Activated effector memory CD4-positive, alpha-beta T cell treated with anti-CD3 and anti-CD28 coated beads, Interleukin-2, amount 50 U/mL, for 16 hours (primary cell): ENCODE results near the gene IRF1.

Source experiments
- DNase-seq: peaks from one replicate; pipeline ENCODE4 v3.0.0-alpha.2; 2020

The IRF1 gene

DNA sequence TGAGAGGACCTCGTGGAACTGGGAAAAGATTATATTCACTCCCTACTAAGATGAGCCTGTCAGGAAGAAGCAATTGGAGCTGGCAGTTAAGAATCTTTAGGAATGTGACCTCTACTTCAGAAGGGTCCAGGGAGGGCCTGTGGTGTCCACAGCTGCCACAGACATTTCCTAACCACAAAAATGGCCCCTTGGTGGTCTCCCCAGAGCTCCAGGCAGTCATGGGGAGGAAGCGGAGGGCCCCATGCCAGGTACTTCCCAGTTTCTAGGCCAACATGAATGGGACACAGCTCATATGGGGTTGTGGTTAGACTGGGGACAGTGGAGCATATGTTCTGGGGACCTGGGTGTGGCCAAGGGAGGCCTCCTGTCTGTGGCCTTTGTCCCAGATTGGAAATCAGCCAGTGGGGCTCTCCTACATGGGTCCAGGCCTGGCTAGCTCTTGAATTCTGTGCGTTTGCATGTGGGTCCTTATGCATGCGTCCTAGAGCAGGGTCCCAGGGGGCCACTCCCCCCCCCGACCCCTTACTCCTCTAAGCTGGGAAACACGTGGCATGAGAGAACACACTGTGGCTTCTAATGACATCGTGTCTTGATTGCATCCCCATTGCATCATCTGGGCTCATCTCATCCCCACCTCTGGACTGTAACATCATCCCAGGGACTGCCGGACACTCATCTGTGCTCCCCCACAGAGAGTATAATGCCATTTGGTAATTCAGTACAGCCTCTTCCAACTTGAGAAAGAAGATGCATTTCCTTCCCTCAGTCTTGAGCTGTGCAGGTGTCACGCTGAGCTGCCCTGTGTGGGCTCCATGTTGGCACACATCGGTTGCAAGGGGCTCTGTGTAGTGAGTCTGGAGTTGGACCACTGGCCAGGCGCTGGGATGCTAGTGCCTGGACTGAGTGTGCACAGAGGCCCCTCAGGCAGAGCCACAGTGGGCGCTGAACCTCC, 31.3 kb downstream of the IRF1 start:
- DNase-seq: peak; percentile 55

DNA sequence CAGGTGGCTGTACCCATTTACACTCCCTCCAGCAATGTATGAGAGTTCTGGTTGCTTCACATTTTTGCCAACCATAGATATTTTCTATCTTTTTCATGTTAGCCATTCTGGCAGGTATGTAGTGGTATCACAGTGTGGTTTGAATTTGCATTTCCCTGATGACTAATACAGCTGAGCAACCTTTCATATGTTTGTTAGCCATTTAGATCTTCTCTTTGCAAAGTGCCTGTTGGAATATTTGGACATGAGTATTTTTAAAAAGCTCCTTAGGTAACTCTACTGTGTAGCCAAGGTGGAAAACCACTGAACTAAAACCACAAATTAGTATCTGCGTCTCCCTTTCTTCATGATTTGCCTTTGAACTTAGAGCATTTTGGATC, 31.9 kb downstream of the IRF1 start:
- DNase-seq: no peak

DNA sequence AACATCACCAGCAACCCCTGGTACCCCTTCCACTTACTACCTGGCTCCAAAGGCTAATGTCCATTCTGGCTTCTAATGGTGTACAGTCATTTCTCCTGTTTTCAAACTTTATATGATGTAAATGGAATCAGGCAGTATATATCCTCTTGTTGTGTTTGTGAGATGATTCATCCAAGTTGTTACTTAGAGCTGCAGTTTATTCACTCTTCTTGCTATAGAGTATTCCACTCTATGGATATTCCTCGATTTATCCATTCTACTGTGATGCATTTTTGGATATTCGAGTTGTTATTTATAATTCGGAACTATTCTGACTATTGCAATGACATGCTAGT, 32.4 kb downstream of the IRF1 start:
- peak; percentile 39 for DNase-seq

DNA sequence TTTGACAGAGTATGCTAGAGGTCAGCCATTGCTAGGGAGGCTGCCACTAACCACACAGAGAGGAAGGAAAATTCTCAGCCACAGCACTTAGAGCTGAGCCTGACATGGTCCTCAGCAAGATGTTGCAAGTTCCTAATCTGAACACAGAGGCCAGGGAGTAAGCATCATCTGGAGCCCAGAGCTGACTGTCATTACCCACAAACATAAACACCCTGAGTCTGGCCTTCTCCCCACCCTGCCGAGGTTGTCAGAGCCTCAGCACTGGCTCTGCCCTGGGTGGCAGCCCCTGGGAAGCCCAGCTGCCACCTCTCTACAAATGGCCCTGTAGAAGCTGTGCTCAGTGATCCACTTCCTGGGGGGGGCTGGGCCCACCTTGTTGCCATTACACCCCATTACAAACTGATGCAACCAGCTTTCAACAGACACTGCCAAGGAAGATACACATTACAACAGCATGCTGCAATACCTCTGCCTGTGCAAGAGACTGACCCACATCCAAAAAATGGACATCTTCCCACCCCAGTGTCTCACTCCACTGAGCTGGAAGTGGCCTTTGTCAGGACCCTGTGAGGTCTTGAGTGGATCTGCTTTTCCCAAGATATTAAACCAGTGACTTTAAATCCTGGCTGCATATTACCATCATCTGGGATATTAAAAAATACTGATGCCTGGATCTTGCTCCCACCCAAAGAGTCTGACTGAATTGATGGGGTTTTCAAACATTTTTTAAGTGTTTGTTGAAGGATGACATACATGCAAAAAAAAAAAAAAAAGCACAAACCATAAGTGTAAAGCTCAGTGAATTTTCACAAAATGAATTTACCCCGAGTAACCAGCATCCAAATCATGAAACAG, 33.0 kb downstream of the IRF1 start:
- peak; percentile 66 for DNase-seq

DNA sequence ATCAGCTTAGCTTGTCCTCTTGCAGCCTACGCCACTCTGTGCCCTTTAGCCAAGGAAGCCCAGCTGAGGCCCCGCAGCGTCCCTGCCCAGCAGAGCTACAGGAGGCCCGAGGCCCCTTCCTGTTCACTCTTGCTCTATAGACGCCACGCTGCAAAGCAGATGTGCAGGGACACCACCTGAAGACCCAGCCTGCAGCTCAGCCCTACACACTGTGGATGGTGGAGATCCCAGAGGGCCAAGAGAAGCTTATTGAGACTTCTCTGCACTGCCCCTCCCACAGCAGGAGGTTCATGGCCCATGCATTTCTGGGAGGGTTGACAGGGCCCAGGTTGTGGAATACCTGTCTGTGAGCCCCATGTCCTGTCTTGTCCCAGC, 33.6 kb downstream of the IRF1 start:
- peak; percentile 64 for DNase-seq

DNA sequence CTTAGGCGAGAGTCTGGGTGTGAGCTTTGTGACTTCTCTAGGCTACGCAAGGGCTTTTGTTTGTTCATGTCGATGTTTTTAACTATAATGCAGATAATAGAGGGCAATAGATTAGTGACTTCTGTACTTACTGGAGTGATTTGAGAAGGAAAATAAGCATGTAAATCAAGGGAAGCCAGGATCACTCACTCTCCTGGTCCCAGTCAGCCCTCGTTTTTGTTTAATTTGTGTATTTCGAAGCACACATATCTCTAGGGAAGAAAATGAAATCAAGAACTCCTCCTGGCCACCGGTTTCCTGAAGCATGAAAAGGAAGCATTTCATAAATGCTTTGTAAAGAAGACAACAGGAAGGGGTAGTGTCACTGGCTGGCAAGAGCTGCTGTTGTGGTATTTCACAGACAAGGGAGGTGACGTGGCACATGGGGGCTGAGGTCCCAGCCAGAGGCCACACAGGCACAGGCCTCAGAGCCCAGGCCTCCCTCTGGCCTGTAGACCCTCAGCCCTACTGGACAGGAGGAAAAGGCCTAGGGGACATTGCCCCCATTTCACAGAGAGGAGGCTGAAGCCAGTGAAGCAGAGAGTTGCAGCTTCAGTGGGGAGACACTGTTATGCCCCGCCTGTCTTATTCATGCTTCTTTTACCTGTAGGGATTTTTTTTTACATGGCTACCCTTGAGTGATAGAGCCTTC, 34.1 kb downstream of the IRF1 start:
- peak; percentile 82 for DNase-seq

DNA sequence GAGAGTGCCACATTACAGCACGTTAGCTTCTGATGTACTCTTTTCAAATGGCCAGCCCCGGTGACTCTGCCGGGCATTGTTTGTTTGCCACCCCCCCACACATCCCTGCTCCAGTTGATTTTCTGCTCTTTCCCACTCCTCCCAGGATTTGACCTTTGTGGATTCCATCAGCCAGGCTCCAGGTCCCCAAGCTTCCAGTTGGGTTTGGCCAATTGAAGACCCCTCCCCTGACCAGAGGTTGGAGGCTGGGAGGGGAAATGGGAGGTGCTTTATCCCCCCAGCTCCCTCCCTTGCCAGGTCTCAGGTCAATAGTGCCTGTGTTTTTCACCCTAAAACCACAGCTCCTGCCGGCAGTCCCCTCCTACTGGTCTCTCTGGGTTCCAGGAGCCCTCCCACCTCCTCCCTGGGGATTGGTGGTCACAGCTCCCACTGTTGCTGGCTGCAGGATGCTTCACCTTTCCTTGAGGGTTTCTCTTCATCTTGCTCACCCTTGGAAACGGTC, 34.9 kb downstream of the IRF1 start:
- DNase-seq: peak; percentile 61

DNA sequence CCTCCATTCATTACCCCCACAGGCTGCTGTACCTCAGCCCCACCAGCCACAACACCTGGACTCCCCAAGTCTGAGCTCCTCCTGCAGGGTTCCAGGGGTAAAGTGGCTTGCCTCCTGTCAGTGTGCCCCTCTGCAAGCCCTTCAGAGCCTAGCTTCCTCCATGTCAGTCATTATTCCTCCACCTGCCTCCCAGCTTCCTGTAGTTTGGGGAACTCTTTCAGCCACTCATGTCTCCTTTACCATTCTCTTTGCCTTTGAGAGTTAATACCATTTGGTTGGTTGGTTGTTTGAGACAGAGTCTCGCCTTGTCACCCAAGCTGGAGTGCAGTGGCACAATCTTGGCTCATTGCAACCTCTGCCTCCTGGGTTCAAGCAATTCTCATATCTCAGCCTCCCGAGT, 36.2 kb downstream of the IRF1 start:
- peak; percentile 41 for DNase-seq

DNA sequence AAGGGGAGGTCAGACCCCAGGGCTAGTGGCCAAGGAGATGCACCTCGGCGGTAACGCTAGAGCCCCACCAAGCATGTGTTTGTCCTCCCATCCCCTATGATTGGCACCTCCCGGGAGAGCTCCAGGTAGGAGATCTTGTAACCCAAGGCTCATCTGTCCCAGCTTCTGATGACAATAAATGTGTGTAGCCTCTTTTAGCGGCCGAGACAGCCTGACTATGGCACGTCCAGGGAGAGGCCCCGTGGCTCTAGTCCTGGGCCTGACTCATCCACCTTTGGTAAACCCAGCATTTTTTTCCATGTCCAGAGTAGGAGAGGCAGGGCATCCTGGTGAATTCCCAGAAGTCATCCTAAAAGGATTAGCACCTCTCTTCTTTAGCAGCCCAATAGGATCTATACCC, 39.2 kb downstream of the IRF1 start:
- peak; percentile 39 for DNase-seq

DNA sequence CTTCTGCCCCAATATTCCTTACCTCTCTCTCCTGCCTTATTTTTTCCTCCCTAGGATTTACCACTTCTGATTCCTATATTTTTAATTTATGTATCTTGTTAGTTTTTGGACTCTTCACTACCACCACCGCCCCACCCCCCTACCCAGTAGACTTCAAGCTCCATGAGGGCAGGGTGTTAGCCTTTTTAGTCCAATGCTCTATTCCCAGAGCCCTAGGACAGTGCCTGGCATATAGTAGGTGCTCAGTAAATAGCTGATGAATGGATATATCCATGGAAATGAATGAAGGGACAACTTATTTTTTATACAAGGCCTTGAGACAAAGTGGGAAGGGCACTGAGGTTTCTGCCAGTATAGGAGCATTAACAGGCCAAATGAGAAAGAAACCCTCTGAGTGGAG, 41.5 kb downstream of the IRF1 start:
- no peak for DNase-seq

DNA sequence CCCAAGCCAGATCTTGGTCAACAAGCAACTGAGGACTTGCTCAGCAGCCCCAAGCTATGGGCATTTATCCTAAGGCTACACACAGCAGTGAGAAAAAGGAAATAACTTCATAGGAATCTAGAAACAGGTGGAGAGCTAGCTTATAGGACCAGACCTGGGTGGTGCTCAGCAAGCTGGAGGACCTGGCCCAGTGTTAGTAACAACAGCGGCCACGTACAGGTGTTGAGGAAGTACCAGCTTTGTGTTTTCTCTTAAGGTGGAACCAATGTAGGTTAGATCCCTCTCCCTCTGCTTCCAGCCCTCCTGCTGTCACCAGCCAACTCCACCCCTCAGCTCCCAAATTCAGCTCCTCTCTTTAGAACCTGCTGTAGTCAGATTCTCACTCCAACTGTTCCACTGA, 43.4 kb downstream of the IRF1 start:
- DNase-seq: peak; percentile 59

DNA sequence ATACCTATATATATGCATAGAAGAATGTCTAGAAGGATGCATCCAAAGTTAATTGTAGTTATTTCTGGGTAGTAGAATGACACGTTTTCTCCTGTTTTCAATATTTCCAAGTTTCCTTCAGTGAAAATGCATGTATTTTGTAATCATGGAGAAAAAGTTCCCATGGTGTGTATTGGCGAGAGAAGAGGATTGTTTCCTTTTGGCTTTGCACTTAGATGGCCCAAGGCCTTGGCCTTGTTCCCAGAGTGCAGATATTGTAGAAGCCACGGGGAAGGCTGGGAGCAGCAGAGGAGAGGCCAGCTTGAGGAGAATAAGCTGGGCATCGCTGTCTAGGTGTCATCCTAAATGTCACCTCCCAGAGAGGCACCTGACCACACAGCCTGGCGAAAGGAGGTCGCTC, 44.0 kb downstream of the IRF1 start:
- DNase-seq: peak; percentile 45

DNA sequence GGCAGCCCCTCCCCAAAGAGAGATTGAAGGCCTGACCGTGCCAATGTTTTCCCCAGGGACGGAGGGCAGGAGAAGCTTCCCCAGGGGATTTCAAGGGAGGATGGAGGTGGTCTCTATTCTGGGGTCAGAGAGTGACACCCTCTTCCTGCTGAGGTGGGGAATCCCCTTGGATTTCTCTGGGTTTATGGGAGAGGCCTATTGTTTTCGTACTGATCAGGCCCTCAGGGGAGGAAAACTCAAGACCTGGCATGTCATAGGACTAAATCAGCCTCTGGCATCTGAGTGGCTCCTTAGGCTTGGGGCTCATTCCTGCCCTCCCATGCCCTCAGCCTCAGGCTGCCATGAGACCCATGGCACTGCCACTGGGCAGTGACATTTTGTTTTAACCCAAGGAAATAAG, 44.6 kb downstream of the IRF1 start:
- no peak for DNase-seq

DNA sequence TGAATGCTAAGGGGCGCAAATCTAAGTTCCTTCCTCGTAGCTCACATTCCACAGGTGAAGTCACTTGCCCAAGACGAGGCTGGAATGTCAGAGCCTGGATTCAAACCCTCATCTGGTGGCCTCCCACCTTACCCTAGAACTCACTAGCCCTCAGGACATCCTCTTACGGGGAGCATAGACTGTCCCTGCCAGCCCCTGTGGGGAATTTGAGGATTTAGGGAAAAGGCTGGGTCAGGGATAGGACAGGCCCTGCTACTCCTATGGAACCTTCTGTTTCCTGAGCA, 45.0 kb downstream of the IRF1 start:
- no peak for DNase-seq

DNA sequence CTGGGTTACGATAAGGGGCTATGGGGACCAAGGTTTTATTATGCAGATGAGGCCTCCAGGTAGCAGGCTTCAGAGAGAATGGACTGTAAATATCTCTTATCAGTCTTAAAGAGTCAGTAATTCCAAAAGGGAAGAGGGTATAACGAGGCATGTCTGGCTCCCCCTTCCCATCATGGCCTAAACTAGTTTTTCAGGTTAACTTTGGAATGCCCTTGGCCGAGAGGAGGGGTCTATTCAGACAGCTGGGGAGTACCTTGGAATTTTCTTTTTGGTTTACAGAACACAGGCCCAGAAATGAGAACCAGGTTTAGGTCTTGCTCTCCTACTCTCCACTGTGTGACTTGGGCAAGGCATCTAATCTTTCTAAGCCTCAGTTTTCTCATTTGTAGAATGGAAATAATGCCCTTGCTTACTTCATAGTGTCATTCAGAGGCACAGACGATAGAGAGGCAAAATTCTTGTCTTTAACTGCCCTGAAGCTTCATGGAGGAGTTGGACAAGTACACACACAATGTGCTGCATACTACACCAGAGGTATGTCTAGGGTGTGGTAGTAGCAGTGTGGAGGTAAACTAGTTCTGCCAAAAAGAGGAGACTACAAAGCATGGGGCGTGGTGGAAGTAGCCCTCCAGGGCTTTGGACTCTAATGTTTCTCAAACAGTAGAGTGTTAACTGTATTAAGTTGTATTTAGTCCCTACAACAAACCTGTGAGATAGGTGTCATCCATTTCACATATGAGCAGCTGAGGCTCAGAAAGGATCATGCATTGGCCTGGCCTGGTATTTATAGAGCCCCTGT, 45.5 kb downstream of the IRF1 start:
- no peak for DNase-seq

DNA sequence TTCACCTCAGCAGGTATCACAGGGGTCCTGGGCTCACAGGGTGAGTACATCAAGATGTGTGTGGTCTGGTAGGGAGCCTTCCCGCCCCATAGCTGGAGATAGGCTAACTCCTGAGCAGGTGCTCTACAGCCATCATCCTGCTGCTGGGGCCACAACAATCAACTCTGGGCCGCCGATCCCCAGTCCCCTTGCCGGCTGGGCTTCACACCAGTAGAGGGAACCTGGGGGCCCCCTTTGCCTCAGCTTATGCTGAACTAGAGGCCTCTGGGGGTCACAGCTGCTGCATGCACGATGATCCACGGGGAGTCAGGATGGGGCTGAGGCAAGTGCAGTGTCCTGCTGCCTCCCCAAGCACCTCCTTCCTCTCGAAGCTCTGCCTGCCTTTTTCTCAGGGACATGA, 46.5 kb downstream of the IRF1 start:
- peak; percentile 55 for DNase-seq

DNA sequence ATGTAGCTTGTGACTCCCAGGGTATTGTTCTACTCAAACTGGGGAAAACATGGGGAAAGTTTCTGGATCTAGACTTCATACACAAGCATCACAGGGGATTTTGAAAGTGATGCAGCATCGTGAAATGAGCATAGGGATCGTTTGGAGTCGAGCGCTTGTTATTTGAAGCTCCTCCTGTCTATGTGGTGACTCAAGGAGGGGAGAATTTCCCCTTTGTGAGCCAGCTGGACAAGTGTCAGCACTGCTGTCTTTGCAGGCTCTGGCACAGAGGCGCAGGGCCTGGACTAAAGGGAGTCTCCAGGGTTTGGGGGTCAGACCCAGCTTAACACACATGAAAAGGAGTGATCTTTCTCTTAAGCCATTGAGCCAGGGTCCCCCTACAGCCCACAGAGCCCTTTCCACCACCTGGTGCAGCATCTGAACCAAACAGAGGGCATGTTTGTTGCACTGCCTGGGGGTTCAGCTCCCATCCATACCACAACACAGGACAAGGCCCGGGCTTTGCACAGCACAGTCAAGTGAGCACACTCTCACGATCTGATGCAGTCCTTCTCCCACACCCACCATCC, 51.0 kb downstream of the IRF1 start:
- DNase-seq: peak; percentile 51

DNA sequence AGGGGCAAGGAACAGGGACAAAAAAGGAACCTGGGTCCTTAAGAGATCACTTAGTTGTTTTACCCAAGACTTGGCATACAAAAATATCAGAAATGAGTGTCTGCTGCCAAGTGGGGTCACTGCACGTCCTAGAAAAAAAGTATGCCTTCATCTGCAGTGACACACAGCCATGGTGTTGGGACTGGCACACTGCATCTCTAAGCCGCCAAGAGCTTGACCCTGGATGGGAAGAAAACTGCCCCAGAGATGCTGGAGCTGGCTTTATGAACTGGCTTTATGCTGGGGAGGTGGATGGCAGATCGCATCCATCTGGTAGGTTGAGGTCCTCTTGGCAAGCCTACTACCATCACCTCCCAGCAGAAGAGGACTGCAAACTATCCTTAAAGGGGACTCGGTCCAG, 51.7 kb downstream of the IRF1 start:
- DNase-seq: peak; percentile 54

DNA sequence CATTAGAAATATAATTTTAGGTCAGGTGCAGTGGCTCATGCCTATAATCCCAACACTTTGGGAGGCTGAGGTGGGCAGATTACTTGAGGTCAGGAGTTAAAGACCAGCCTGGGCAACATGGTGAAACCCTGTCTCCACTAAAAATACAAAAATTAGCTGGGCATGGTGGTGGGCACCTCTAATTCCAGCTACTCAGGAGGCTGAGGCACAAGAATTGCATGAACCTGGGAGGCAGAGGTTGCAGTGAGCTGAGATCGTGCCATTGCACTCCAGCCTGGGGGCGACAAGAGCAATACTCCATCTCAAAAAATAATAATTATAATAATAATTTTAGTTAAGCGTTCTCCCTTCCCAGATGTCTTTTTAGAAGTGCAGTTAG, 52.3 kb downstream of the IRF1 start:
- DNase-seq: peak; percentile 24

DNA sequence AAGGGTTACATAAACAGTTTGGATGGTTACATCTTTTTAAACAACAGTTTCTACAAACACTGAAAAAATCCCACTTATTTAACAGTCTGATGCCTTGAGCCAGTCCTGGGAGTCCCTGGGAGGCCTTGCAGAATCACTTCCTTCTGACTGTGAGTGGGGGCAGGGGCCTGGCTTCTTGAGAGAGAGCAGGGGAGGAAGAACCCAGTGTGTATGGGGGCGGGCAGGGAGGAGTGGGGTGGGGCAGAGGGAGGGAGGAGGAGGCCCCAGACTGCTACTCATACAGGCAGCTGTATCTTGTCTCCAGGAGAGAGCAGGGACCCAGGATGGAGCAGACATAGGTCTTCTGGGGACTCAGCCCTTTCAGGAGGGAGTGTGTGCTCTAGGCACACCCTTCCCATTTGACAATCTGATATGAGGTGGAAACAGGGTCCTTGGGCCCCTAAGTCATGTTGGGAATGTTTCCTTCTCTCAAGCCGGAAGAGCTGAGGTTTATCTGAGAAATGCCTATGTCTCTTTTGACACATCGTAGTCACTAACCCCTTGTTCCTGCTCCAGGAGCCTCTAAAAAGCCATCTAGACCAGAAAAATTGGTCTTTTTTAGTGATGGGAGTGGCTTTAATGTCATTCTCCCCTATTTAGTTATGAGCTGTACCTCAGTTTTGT, 52.8 kb downstream of the IRF1 start:
- peak; percentile 83 for DNase-seq

DNA sequence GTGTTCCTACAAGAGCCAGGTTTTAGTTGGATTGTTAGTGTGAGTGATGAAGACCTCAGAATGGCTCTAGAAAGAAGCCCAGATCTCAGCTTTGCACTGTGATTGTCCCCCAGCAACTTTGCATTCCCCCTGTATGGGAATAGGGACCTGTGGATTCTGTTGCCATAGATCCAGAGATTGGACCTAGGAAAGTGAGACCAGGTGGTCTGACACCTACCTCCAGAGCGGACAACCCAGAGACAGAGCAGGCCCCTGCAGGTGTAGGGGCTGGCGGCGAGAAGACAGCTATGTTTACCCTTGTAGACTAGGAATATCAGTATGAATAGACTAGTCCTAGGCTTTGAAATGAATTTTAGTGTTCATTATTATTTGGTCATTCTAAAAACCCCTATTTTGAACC, 53.6 kb downstream of the IRF1 start:
- peak; percentile 41 for DNase-seq

DNA sequence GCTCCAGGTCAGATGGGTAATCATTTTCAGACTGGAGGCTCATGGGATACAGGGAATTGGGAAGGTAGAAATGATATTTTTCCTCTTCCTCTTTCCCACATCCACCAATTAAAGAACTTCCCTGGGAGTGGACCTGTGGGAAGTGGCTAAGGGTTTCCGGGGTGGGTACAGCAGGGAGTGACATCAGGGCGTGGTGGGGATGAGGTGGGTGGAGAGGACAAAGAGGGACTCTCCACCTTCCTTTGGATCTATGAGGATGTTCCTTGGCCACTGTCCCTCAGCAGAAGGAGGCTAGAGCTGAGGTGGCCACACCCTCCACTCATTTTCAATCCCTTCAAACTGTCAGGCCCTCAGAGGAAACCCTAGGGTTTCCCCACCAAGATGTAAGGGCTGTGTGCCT, 54.7 kb downstream of the IRF1 start:
- DNase-seq: peak; percentile 41
